Uterus (tissue), 2 donors: ENCODE results near the gene ULK4.

ENCODE experiments used
- CTCF ChIP-seq, 4 experiments: fragments of 200-600 bp in 2 of 4; fragments of 450-650 bp in 2 of 4; sonication (generic) in 2 of 4; IDR thresholded peaks; one replicate each; pipeline ENCODE4 v1.5.1; 2016 to 2019; ENCODE audit warnings: antibody characterized with exemption in 4 of 4, mild to moderate bottlenecking in 2 of 4, moderate library complexity in 1 of 4
- POLR2A ChIP-seq, 2 donors: fragments of 450-650 bp; IDR thresholded peaks; one replicate each; pipeline ENCODE4 v1.6.1; 2016; ENCODE audit warnings: antibody characterized with exemption in 2 of 2, mild to moderate bottlenecking in 1 of 2, moderate library complexity in 1 of 2

DNA sequence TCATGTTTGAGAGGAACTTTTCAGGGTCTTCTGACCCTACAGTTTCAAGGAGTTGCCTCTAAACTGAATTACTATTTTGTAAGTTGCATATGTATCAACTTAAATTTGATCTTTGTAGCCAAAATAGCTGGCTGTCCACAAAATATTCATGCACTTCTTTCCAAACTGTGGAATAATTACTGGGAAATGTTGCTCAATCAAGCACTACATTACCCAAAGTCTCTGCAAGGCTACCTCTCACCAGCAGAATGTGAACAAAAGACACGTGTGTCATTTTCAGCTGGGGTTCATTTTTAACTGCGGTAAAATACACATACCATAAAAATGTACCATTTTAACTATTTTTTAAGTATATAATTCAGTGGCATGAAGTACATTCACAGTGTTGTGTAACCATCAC is 442.2 kb downstream of the ULK4 start:
- TF ChIP-seq POLR2A (IDR thresholded peaks at IDR 0.05) = no peak
- TF ChIP-seq CTCF (IDR thresholded peaks at IDR 0.05) = no peak
